AG09319 (cell line): ENCODE measurements around the gene MGST1.
A peak's percentile ranks its signal among the peaks of the same experiment; 100 is the strongest.

Source experiments
- DNase-seq: peaks from one replicate; pipeline ENCODE4 v3.0.0-alpha.2; 2010; ENCODE audit warnings: low read depth; ENCODE audit errors: extremely low read depth
- TF ChIP-seq, protein P1 (sequence below): IDR thresholded peaks from 2 replicates; pipeline ENCODE4 v1.5.1; 2011; ENCODE audit warnings: low read depth, mild to moderate bottlenecking, inconsistent platforms, low read length, moderate library complexity

Gene MGST1

GRCh38 chr12:16349131-16349460 is 1.7 kb downstream of the MGST1 start:
- TF ChIP-seq, protein P1, sequence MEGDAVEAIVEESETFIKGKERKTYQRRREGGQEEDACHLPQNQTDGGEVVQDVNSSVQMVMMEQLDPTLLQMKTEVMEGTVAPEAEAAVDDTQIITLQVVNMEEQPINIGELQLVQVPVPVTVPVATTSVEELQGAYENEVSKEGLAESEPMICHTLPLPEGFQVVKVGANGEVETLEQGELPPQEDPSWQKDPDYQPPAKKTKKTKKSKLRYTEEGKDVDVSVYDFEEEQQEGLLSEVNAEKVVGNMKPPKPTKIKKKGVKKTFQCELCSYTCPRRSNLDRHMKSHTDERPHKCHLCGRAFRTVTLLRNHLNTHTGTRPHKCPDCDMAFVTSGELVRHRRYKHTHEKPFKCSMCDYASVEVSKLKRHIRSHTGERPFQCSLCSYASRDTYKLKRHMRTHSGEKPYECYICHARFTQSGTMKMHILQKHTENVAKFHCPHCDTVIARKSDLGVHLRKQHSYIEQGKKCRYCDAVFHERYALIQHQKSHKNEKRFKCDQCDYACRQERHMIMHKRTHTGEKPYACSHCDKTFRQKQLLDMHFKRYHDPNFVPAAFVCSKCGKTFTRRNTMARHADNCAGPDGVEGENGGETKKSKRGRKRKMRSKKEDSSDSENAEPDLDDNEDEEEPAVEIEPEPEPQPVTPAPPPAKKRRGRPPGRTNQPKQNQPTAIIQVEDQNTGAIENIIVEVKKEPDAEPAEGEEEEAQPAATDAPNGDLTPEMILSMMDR: no peak
- DNase-seq: peak; percentile 89

GRCh38 chr12:16350682-16351081 is 3.2 kb downstream of the MGST1 start:
- TF ChIP-seq, protein P1: no peak
- peak; percentile 86 for DNase-seq

DNA sequence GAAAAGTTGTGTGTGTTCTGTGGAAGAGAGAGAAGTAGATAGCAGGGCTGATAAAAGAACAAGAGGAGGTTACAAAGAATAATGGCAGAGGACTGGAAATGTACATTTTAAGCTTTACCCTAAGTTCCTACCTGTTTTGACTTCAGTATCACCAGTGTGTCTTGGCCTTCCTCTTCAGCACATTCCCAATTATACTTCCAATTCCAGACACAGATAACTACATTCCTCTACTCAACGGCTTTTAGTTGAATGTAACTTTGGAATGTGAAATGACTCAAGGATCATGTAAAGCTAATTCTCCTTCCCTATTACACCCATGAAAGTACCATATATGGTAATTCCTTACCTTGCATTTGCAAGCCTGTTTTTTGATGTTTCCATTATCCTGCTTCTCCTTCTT is 5.0 kb downstream of the MGST1 start:
- TF ChIP-seq, protein P1: no peak
- DNase-seq: no peak

DNA sequence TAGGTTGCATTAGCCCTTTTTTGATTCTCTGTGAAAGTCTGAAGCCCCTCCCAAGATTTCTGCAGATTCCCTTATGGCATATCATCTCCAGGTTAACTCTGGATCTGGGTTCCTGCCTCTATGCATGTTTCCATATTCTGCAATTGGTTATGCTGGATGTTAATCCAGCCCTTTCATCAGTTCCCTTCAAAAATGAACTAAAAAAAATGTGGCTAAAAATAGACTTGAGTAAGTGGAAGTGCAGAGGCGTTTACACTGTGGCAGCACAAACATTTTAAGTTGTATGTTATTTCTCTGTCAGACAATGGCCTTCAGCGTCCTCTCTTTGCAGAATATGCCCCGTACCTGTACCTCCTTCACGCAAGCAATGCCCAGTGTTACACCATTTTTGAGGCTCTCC is 11.4 kb downstream of the MGST1 start:
- TF ChIP-seq, protein P1: no peak
- DNase-seq: no peak

GRCh38 chr12:16359512-16360491 is 12.4 kb downstream of the MGST1 start:
- no peak for DNase-seq
- TF ChIP-seq, protein P1: peak; percentile 64

- TF ChIP-seq, protein P1: no peak
- no peak for DNase-seq
Observed at GRCh38 chr12:16361142-16361783, 13.8 kb downstream of the MGST1 start.

GRCh38 chr12:16362550-16362949 is 15.1 kb downstream of the MGST1 start:
- TF ChIP-seq, protein P1: no peak
- DNase-seq: no peak
